Small intestine (tissue), 7 donors: ENCODE results near the gene HOOK2. TPM values are rescaled to one million over a fixed set of nuclear protein-coding genes. Genes with fewer than 3 reads are reported as not detected.
"Not testable (repeated sequence)": the region's sequence is repeated elsewhere in the genome, so short reads cannot be mapped to it uniquely, and the experiment has no call there.

ENCODE experiments used
- DNase-seq, 2 donors: peaks; one replicate each; pipeline versions ENCODE4 v3.0.0 to v3.0.0-alpha.2; 2013
- FAIRE-seq: peaks from 2 replicates; lab custom pipeline; 2012; peaks lifted over from hg19 to GRCh38; lab: Jason Lieb, UNC
- H3K27ac ChIP-seq, 3 donors: one replicate each; pipeline ENCODE4 v1.5.1; 2013; ENCODE audit warnings: low read length in 2 of 3, mild to moderate bottlenecking in 2 of 3, control low read depth in 1 of 3, inconsistent platforms in 1 of 3, low read depth in 1 of 3, moderate library complexity in 1 of 3
- H3K27me3 ChIP-seq, 3 donors: one replicate each; pipeline ENCODE4 v1.6.1; 2013; ENCODE audit warnings: low read length in 3 of 3, inconsistent platforms in 1 of 3; ENCODE audit not compliant: control insufficient read depth in 3 of 3, insufficient read depth in 3 of 3
- H3K36me3 ChIP-seq, 3 donors: one replicate each; pipeline ENCODE4 v1.6.1; 2013; ENCODE audit warnings: low read length in 3 of 3, inconsistent platforms in 1 of 3, low read depth in 1 of 3, mild to moderate bottlenecking in 1 of 3, moderate library complexity in 1 of 3; ENCODE audit not compliant: control insufficient read depth in 3 of 3, insufficient read depth in 2 of 3
- H3K4me1 ChIP-seq, 3 donors: one replicate each; pipeline ENCODE4 v1.6.1; 2013; ENCODE audit warnings: low read length in 2 of 3, inconsistent platforms in 1 of 3, low read depth in 1 of 3, mild to moderate bottlenecking in 1 of 3, moderate library complexity in 1 of 3; ENCODE audit not compliant: control insufficient read depth in 3 of 3, insufficient read depth in 2 of 3
- H3K4me3 ChIP-seq, 3 donors: one replicate each; pipeline ENCODE4 v1.5.1; 2013; ENCODE audit warnings: low read length in 3 of 3, control low read depth in 1 of 3, inconsistent platforms in 1 of 3, low read depth in 1 of 3, mild to moderate bottlenecking in 1 of 3, moderate library complexity in 1 of 3
- H3K9me3 ChIP-seq, 2 donors: one replicate each; pipeline ENCODE4 v1.6.1; 2013; ENCODE audit warnings: low read depth in 1 of 2, low read length in 1 of 2; ENCODE audit not compliant: control insufficient read depth in 2 of 2, insufficient read depth in 1 of 2
- WGBS, 3 donors: extraction: QIAGEN DNeasy Blood & Tissue Kit; methylation state at CpG; one replicate each; pipeline ENCODE4 v1.1.7; 2013; 5-methylcytosine and 5-hydroxymethylcytosine counted together
- polyA plus RNA-seq, 4 donors: library from polyadenylated mRNA; stranded (reverse) in 3 of 4; unstranded in 1 of 4; fragments of 200-250 nt in 3 of 4; fragments of 120-200 nt in 1 of 4; gene quantifications; one replicate each; pipeline versions ENCODE4 v1.2.1 to v1.2.3, GENCODE V29; 2013
- donor health status: healthy with polysubstance abuse.
- donor health status: control.
- donor health status: control.
- donor health status: Bipolar disorder and iron deficiency.
- donor health status: healthy.

HOOK2 gene
- polyA plus RNA-seq, 4 donors, result 61.8 to 206 (median 167) TPM

GRCh38 chr19:12802267-12803106, 27.1 kb upstream of the HOOK2 start:
- 27 to 42% (median 37%) methylated on average over 22 of the region's 22 CpGs for WGBS, 3 donors
- peaks cover 3 to 25% (median 8%) of the 10 kb centered on the region in 3 donors for H3K4me1 ChIP-seq
- peak overlapping the region in 1 of 3 donors; percentile 7 for H3K27ac ChIP-seq
- H3K4me3 ChIP-seq, result peak overlapping the region; percentile 59 to 93 (median 86)
- FAIRE-seq, result no peak
- H3K36me3 ChIP-seq, result peaks cover 4 to 28% (median 5%) of the 10 kb centered on the region in 3 donors
- DNase-seq, result peak in 1 of 2 donors; percentile 35
- no peaks in the 10 kb centered on the region for H3K9me3 ChIP-seq
- no peaks in the 10 kb centered on the region for H3K27me3 ChIP-seq

DNA sequence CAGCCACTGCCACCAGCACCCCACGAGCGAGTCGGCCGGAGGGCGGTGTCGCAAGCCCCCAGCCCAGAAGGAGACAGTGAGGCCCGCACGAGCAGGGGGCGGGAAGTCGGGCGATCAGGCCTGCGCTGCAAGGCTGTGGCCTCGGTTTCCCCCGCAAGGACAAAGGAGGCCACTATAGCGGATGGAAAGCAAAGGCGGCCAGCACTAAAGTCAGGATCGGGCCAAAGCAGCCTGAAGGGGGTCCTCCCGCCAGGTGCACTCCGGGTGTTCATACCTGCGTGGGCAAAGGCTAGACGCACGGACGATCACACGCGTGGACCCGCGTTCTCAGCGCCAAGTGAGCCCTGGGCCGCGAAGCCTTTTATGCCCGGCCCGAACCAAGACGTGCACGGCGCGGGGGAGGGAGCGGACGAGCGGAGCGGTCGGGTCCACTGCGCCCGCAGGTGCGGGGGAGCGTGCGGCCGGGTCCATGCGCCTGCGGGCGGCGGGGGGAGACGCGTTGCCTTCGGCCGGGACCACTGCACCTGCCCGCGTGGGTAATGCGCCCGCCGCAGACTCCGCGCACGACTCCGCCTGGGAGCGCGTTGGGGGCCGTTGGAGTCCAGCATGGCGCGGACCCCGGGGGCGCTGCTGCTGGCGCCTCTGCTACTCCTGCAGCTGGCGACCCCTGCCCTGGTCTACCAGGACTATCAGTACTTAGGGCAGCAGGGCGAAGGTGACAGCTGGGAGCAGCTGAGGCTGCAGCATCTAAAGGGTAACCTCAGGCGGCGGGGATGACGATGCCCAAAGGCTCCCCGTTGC, 26.3 kb upstream of the HOOK2 start, which contains the start of the genes PRDX2 and THSD8:
Gene PRDX2 (minus strand): TSS at position 335 of the 801 bp plus-strand sequence. CDS start 539 bp downstream, outside the sequence.
Gene THSD8 (plus strand): TSS at position 604 of the 801 bp plus-strand sequence. CDS start 3 bp downstream, at position 607.
- Histone ChIP-seq H3K9me3 (no peaks in the 10 kb centered on the region), H3K27ac (peak within 1 kb of the TSS; percentile 56 to 85 (median 61)), H3K36me3 (peaks cover 4 to 37% (median 5%) of the 10 kb centered on the region in 3 donors), H3K4me1 (peaks cover 3 to 22% (median 4%) of the 10 kb centered on the region in 3 donors), H3K4me3 (peak within 1 kb of the TSS; percentile 59 to 93 (median 86)), H3K27me3 (no peaks in the 10 kb centered on the region)
- no peak for FAIRE-seq
- DNase-seq, result peak; percentile 87 to 93
- 0 to 1% (median 0%) methylated on average over 50 to 78 of the region's 78 CpGs for WGBS, 3 donors

- DNase-seq (peak; percentile 44 to 63), FAIRE-seq (no peak)
- peaks cover 3 to 26% (median 4%) of the 10 kb centered on the region in 3 donors for H3K4me1 ChIP-seq
- 4 to 9% (median 5%) methylated on average over 38 of the region's 38 CpGs for WGBS, 3 donors
- peaks cover 4 to 38% (median 5%) of the 10 kb centered on the region in 3 donors for H3K36me3 ChIP-seq
- peak overlapping the region; percentile 59 to 93 (median 86) for H3K4me3 ChIP-seq
- H3K27ac ChIP-seq, result peak overlapping the region; percentile 56 to 85 (median 61)
- H3K9me3 ChIP-seq, result no peaks in the 10 kb centered on the region
- no peaks in the 10 kb centered on the region for H3K27me3 ChIP-seq
These were observed 25.6 kb upstream of the HOOK2 start for GRCh38 chr19:12800923-12801465.

DNA sequence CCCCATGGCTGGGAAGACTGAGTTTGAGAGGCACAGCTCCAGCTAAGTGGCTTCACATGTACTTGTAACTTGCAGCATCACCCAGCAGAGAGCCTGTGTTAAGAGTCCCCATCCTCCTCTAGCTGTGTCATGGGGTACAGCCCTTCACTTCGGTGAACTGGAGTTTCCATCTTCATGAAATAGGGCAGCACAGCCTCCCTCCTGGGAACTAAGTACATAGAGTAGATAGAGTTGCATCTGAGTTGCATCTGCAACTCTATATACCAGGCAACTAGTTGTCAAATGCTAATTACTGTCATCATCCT, 25.1 kb upstream of the HOOK2 start:
- FAIRE-seq (no peak), DNase-seq (no peak)
- Histone ChIP-seq H3K4me3 (peak overlapping the region in 2 of 3 donors; percentile 86 to 93), H3K27me3 (no peaks in the 10 kb centered on the region), H3K36me3 (peaks cover 4 to 38% (median 5%) of the 10 kb centered on the region in 3 donors), H3K4me1 (peaks cover 3 to 31% (median 4%) of the 10 kb centered on the region in 3 donors), H3K27ac (no peak overlapping the region), H3K9me3 (no peaks in the 10 kb centered on the region)
- WGBS, 3 donors, result 38 to 70% (median 57%) methylated on average over 1 of the region's 1 CpG

GRCh38 chr19:12799742-12800465, 24.6 kb upstream of the HOOK2 start:
- no peak overlapping the region for H3K27ac ChIP-seq
- DNase-seq (no peak), FAIRE-seq (no peak)
- peaks cover 4 to 38% (median 5%) of the 10 kb centered on the region in 3 donors for H3K36me3 ChIP-seq
- no peaks in the 10 kb centered on the region for H3K9me3 ChIP-seq
- H3K4me1 ChIP-seq, result peaks cover 3 to 35% (median 4%) of the 10 kb centered on the region in 3 donors
- no peaks in the 10 kb centered on the region for H3K27me3 ChIP-seq
- 67 to 84% (median 79%) methylated on average over 18 of the region's 18 CpGs for WGBS, 3 donors
- peak overlapping the region in 1 of 3 donors; percentile 86 for H3K4me3 ChIP-seq

- not testable (repeated sequence) for FAIRE-seq, DNase-seq
These were observed 22.3 kb upstream of the HOOK2 start for GRCh38 chr19:12797607-12798006.

DNA sequence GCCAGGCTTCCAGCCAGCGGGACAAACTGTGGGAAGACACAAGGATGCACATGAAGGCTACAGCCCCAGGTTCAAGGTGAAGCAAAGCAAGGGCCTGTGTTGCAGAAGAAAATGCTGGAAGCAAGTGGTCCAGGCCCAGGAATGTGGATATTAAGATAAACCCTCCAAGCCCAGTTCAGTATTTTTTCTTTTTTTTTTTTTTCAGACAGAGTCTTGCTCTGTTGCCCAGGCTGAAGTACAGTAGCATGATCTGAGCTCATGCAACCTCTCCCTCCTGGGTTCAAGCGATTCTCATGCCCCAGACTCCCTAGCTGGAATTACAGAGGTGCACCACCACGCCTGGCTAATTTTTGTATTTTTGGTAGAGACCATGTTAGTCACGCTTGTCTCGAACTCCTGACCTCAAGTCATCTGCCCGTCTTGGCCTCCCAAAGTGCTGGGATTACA, 21.8 kb upstream of the HOOK2 start:
- Histone ChIP-seq H3K4me3 (no peak overlapping the region), H3K27ac (peak overlapping the region in 1 of 3 donors; percentile 99), H3K27me3 (no peaks in the 10 kb centered on the region), H3K9me3 (no peaks in the 10 kb centered on the region), H3K36me3 (peaks cover 4 to 45% (median 5%) of the 10 kb centered on the region in 3 donors), H3K4me1 (peaks cover 0 to 40% (median 4%) of the 10 kb centered on the region in 3 donors)
- DNase-seq (no peak), FAIRE-seq (no peak)
- 91 to 94% (median 93%) methylated on average over 6 of the region's 6 CpGs for WGBS, 3 donors

More at GRCh38 chr19:12797607-12798006, 22.3 kb upstream of the HOOK2 start:
- not testable (repeated sequence) for H3K27ac ChIP-seq, H3K9me3 ChIP-seq, H3K4me3 ChIP-seq, H3K27me3 ChIP-seq
- peaks cover 2 to 44% (median 4%) of the 10 kb centered on the region in 3 donors for H3K4me1 ChIP-seq
- WGBS, 3 donors, result 93 to 96% (median 96%) methylated on average over 7 of the region's 7 CpGs
- H3K36me3 ChIP-seq, result peaks cover 4 to 42% (median 5%) of the 10 kb centered on the region in 3 donors
